Omental fat pad (tissue), 4 donors: ENCODE results near the gene ZNF165. TPM values are rescaled to one million over a fixed set of nuclear protein-coding genes. Genes with fewer than 3 reads are reported as not detected.
"Not testable (repeated sequence)": the region's sequence is repeated elsewhere in the genome, so short reads cannot be mapped to it uniquely, and the experiment has no call there.

ENCODE experiments used
- ATAC-seq: fragments of 150-250 bp; one replicate; pipeline ENCODE4 v1.9.1; 2016; ENCODE audit warnings: mild to moderate bottlenecking, moderate library complexity; ENCODE audit not compliant: low FRiP score
- DNase-seq: peaks from one replicate; pipeline ENCODE4 v3.0.0-alpha.2; 2019; ENCODE audit warnings: low spot score
- CTCF ChIP-seq, 3 donors: fragments of 450-650 bp; IDR thresholded peaks; one replicate each; pipeline ENCODE4 v1.5.1; 2016 to 2017; ENCODE audit warnings: antibody characterized with exemption in 3 of 3, mild to moderate bottlenecking in 3 of 3, moderate library complexity in 2 of 3
- total RNA-seq, 4 donors: library from RNA; depleted of rRNA; stranded (reverse); fragments of >200 nt; gene quantifications; one replicate each; pipeline ENCODE4 v1.1.0, GENCODE V29; 2016

ZNF165 gene
- 1 to 10 TPM in 1 of 4 donors, under 1 TPM in 2, not detected in 1; 0.38 to 1.4 (median 0.72) TPM for total RNA-seq

GRCh38 chr6:28080381-28080630 lies at the start of gene ZNF165:
Gene ZNF165, plus strand, starts transcription at chr6:28080568. Its CDS starts 4,913 bp downstream, at chr6:28085481.
- ATAC-seq, DNase-seq: not testable (repeated sequence)

- TF ChIP-seq CTCF (IDR thresholded peaks at IDR 0.05), result no peak
- ATAC-seq, result no peak
- DNase-seq, result no peak
Observed at GRCh38 chr6:28053584-28053983, 26.8 kb upstream of the ZNF165 start.

GRCh38 chr6:28060405-28060804 lies 20.0 kb upstream of the ZNF165 start:
- ATAC-seq (no peak), DNase-seq (no peak)
- no peak for TF ChIP-seq CTCF (IDR thresholded peaks at IDR 0.05)

GRCh38 chr6:28064272-28064671 lies 16.1 kb upstream of the ZNF165 start:
- no peak for TF ChIP-seq CTCF (IDR thresholded peaks at IDR 0.05)
- ATAC-seq (no peak), DNase-seq (no peak)

- no peak for TF ChIP-seq CTCF (IDR thresholded peaks at IDR 0.05)
- DNase-seq (no peak), ATAC-seq (no peak)
Observed at GRCh38 chr6:28068067-28068466, 12.3 kb upstream of the ZNF165 start.

- not testable (repeated sequence) for ATAC-seq, DNase-seq
Observed at GRCh38 chr6:28070968-28071367, 9.4 kb upstream of the ZNF165 start.

- ATAC-seq, result no peak
- DNase-seq, result no peak
- no peak for TF ChIP-seq CTCF (IDR thresholded peaks at IDR 0.05)
Observed at GRCh38 chr6:28078050-28078449, 2.3 kb upstream of the ZNF165 start.

- ATAC-seq (no peak), DNase-seq (no peak)
- no peak for TF ChIP-seq CTCF (IDR thresholded peaks at IDR 0.05)
Observed at GRCh38 chr6:28078836-28079235, 1.5 kb upstream of the ZNF165 start.
